Amniotic stem cell (primary cell): ENCODE data around the gene ABCA3.

Experiments
- DNase-seq: peaks from one replicate; lab custom pipeline; 2025; lab: John Stamatoyannopoulos, UW

ABCA3 gene

GRCh38 chr16:2233872-2234812 lies 106.4 kb downstream of the ABCA3 start:
- no peak for DNase-seq

- DNase-seq = no peak
Observed at GRCh38 chr16:2233046-2233775, 107.3 kb downstream of the ABCA3 start.

GRCh38 chr16:2232094-2232990 lies 108.2 kb downstream of the ABCA3 start:
- no peak for DNase-seq

GRCh38 chr16:2231016-2231931 lies 109.3 kb downstream of the ABCA3 start:
- no peak for DNase-seq

GRCh38 chr16:2230376-2230775 lies 110.2 kb downstream of the ABCA3 start:
- DNase-seq = no peak

GRCh38 chr16:2229632-2230250 lies 110.8 kb downstream of the ABCA3 start:
- no peak for DNase-seq

GRCh38 chr16:2229091-2229490 lies 111.4 kb downstream of the ABCA3 start:
- no peak for DNase-seq

- DNase-seq = no peak
Observed at GRCh38 chr16:2228161-2228824, 112.2 kb downstream of the ABCA3 start.

- no peak for DNase-seq
Observed at GRCh38 chr16:2226918-2227317, 113.6 kb downstream of the ABCA3 start.

- DNase-seq = no peak
Observed at GRCh38 chr16:2226245-2226793, 114.2 kb downstream of the ABCA3 start.
